HL-60 (cell line): ENCODE data around the gene TXNDC17.

Experiments
- DNase-seq, 2 experiments: peaks; one replicate each; pipeline ENCODE4 v3.0.0-alpha.2; 2010 to 2020; ENCODE audit warnings: low read depth in 1 of 2, low spot score in 1 of 2
- H3K27ac ChIP-seq: fragments of 250-450 bp; sonication (Bioruptor Pico); replicated peaks from 2 replicates; pipeline ENCODE4 v1.5.1; 2020; ENCODE audit warnings: mild to moderate bottlenecking, moderate library complexity
- H3K27me3 ChIP-seq: fragments of 250-450 bp; sonication (Bioruptor Pico); 2 replicates; pipeline ENCODE4 v1.5.1; 2021; ENCODE audit warnings: mild to moderate bottlenecking, moderate library complexity; ENCODE audit not compliant: insufficient read depth, poor library complexity, severe bottlenecking
- H3K4me3 ChIP-seq: replicated peaks from 2 replicates; pipeline ENCODE4 v1.5.1; 2011; ENCODE audit warnings: mild to moderate bottlenecking, control low read depth, low read length; ENCODE audit not compliant: insufficient read depth
- GABPA ChIP-seq: IDR thresholded peaks from 2 replicates; pipeline ENCODE4 v1.6.1; 2012; ENCODE audit warnings: low read depth
- POLR2AphosphoS5 ChIP-seq: IDR thresholded peaks from 2 replicates; pipeline ENCODE4 v1.6.1; 2012; ENCODE audit warnings: low read depth
- SPI1 ChIP-seq: IDR thresholded peaks from 2 replicates; pipeline ENCODE4 v1.6.1; 2012; ENCODE audit warnings: low read depth, mild to moderate bottlenecking, borderline replicate concordance
- TF ChIP-seq, protein P1 (sequence below): IDR thresholded peaks from one replicate; pipeline ENCODE4 v1.5.1; 2011; ENCODE audit warnings: low read length, control low read depth, inconsistent platforms; ENCODE audit not compliant: insufficient read depth
- TF ChIP-seq, protein P2 (sequence below): IDR thresholded peaks from 2 replicates; pipeline ENCODE4 v1.6.1; 2012; ENCODE audit warnings: low read depth; ENCODE audit not compliant: insufficient replicate concordance

The TXNDC17 gene

DNA sequence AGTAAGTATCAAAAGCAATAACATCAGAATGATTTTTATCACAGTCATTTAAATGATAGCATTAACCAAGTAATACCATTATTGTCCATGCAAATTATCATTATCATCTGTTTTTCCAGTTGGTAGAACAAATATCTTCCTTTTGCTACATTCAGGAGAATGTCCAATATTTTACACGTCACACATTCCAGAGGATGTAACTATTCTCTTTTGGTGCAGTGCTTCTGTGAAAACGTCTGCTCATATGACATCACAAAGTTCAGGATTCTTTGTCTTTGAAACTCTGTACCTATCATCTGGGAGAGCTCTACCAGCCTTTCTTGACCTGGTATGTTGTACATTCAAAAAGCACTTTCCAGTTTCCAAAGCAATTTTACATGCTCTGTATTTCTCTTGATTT is 44.3 kb upstream of the TXNDC17 start:
- Histone ChIP-seq H3K4me3 (no peak overlapping the region), H3K27ac (no peak overlapping the region), H3K27me3 (no peaks in the 10 kb centered on the region)
- no peak for DNase-seq
- TF ChIP-seq, protein P1, sequence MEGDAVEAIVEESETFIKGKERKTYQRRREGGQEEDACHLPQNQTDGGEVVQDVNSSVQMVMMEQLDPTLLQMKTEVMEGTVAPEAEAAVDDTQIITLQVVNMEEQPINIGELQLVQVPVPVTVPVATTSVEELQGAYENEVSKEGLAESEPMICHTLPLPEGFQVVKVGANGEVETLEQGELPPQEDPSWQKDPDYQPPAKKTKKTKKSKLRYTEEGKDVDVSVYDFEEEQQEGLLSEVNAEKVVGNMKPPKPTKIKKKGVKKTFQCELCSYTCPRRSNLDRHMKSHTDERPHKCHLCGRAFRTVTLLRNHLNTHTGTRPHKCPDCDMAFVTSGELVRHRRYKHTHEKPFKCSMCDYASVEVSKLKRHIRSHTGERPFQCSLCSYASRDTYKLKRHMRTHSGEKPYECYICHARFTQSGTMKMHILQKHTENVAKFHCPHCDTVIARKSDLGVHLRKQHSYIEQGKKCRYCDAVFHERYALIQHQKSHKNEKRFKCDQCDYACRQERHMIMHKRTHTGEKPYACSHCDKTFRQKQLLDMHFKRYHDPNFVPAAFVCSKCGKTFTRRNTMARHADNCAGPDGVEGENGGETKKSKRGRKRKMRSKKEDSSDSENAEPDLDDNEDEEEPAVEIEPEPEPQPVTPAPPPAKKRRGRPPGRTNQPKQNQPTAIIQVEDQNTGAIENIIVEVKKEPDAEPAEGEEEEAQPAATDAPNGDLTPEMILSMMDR, result no peak
- TF ChIP-seq, protein P2, sequence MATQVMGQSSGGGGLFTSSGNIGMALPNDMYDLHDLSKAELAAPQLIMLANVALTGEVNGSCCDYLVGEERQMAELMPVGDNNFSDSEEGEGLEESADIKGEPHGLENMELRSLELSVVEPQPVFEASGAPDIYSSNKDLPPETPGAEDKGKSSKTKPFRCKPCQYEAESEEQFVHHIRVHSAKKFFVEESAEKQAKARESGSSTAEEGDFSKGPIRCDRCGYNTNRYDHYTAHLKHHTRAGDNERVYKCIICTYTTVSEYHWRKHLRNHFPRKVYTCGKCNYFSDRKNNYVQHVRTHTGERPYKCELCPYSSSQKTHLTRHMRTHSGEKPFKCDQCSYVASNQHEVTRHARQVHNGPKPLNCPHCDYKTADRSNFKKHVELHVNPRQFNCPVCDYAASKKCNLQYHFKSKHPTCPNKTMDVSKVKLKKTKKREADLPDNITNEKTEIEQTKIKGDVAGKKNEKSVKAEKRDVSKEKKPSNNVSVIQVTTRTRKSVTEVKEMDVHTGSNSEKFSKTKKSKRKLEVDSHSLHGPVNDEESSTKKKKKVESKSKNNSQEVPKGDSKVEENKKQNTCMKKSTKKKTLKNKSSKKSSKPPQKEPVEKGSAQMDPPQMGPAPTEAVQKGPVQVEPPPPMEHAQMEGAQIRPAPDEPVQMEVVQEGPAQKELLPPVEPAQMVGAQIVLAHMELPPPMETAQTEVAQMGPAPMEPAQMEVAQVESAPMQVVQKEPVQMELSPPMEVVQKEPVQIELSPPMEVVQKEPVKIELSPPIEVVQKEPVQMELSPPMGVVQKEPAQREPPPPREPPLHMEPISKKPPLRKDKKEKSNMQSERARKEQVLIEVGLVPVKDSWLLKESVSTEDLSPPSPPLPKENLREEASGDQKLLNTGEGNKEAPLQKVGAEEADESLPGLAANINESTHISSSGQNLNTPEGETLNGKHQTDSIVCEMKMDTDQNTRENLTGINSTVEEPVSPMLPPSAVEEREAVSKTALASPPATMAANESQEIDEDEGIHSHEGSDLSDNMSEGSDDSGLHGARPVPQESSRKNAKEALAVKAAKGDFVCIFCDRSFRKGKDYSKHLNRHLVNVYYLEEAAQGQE, result no peak
- TF ChIP-seq GABPA (no peak), POLR2AphosphoS5 (no peak), SPI1 (no peak)

DNA sequence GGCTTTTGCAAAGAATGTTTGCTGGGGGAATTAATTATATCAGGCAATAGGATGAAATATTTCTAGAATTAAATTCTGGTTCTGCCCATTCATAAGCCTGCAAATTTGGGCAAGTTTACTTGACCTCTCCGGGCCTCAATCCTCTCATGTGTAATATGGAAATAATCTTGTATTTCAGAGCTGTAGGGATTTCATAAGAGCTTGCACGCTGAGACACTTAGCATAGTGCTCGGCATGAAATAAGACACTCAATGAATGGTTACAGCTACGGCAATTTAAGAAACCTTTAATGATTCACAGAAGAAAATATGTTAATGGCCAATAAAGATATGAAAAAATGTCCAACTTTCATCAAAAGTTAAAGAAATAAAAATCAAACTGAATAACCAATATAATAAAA is 43.9 kb upstream of the TXNDC17 start:
- Histone ChIP-seq H3K27ac (no peak overlapping the region), H3K4me3 (no peak overlapping the region), H3K27me3 (no peaks in the 10 kb centered on the region)
- no peak for DNase-seq
- TF ChIP-seq POLR2AphosphoS5 (no peak), GABPA (no peak), SPI1 (no peak)
- TF ChIP-seq, protein P1, result no peak
- TF ChIP-seq, protein P2, result no peak

DNA sequence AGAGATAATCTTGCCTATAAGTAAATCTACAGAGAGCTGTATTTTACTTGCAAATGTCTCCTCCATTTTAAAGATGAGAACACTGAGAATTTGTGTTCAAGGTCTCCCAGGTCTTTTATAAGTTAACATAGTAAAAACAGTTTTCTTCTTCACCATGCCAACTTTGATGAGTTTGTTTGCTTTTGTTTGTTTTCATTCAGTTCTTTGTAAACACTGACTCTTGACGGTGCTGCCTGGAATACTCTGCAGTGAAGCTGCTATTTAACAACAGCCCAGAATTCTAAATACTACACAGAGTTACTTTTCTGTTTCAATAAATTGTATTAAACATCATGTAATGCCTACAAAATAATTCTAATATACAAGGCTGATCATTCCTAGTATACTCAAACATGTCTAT is 43.1 kb upstream of the TXNDC17 start:
- TF ChIP-seq GABPA (no peak), POLR2AphosphoS5 (no peak), SPI1 (no peak)
- TF ChIP-seq, protein P2, result no peak
- TF ChIP-seq, protein P1, result no peak
- no peak overlapping the region for H3K27ac ChIP-seq
- no peaks in the 10 kb centered on the region for H3K27me3 ChIP-seq
- H3K4me3 ChIP-seq, result no peak overlapping the region
- DNase-seq, result no peak
